HG03575 (cell line): ENCODE measurements around the gene HDLBP.

ENCODE experiments used
- ATAC-seq: cut with Tn5 transposase; IDR thresholded peaks from one replicate; pipeline ENCODE4 v1.9.1; 2021; ENCODE audit not compliant: unreplicated experiment, insufficient number of reproducible peaks, low FRiP score; ENCODE audit errors: extremely low read depth

HDLBP gene

GRCh38 chr2:241315093-241315878 lies at the start of gene HDLBP:
Gene HDLBP, minus strand, starts transcription at chr2:241315672. Its CDS starts 48,803 bp downstream, at chr2:241266869.
- peak; percentile 33 for ATAC-seq

GRCh38 chr2:241364781-241365180 lies 49.3 kb upstream of the HDLBP start:
- no peak for ATAC-seq

DNA sequence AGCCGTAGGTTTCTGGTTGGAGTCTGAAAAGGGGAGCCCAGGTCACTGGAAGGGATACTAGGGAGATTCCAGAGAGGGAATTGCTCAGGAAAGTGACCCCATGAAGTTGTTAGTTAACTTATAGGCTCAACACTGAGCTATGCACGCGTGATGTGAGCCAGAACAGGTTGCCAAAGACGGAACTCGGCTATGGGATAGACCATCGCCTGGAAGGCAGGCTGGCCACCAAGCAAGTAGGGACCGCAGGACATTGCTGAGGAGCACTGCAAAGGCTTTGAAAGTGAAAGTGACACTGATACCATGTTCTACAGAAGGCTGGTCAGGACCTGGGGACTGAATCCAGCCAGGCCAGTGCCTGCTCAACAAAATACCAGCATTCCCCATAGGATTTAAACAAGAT lies 48.0 kb upstream of the HDLBP start:
- no peak for ATAC-seq

GRCh38 chr2:241359481-241360045 lies 44.1 kb upstream of the HDLBP start:
- no peak for ATAC-seq

- no peak for ATAC-seq
Measured at GRCh38 chr2:241358470-241358869, 43.0 kb upstream of the HDLBP start.

GRCh38 chr2:241357531-241357930 lies 42.1 kb upstream of the HDLBP start:
- ATAC-seq = no peak

GRCh38 chr2:241356871-241357260 lies 41.4 kb upstream of the HDLBP start:
- ATAC-seq = no peak

DNA sequence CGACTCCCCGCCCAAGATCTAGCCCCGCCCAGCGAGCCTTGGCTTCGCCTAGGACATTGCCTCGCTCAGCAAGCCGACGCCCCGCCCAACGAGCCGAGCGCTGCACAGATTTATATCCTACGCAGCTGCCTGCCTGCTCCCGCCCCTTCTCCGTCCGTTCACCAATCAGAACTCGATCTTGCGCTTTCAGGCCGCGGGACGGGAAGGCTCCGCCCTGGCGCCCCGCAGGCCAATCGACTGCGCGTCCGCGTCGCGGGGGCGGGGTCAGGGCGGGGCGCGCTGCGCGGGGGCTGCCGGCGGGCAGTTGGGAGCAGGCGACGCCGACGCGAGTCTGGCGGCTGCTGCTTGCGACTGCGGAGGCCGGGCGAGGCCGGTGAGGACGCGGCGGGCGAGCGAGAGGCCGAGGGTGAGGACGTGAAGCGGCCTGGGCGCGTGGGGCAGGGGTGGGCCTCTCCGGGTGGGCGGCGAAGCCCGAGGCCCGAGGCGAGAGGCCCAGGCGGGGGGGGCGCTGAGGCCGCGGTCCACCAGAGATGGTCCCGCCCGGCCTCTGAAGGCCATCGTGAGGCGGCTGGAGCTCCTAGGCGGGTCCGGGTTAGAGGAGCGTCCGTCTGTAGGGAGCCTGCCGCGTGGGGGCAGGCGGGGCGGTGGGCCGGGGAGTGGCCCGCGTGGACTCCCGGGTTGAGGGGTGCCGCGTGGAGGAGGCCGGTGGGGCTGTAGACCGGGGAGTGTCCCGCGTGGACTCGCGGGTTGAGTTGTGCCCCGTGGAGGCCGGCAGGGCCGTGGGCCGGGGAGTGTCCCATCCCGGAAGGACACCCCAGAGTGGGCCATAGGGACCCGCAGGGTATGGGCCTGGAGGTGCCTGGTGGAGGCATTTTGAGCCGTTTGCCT lies 40.8 kb upstream of the HDLBP start, which contains the start of gene FARP2:
Gene FARP2 (plus strand): TSS at position 303 of the 888 bp plus-strand sequence. CDS start 16,823 bp downstream, outside the sequence.
- ATAC-seq = peak; percentile 70

- no peak for ATAC-seq
Measured at GRCh38 chr2:241354668-241355658, 39.5 kb upstream of the HDLBP start.

GRCh38 chr2:241352227-241352626 lies 36.8 kb upstream of the HDLBP start:
- ATAC-seq = no peak

DNA sequence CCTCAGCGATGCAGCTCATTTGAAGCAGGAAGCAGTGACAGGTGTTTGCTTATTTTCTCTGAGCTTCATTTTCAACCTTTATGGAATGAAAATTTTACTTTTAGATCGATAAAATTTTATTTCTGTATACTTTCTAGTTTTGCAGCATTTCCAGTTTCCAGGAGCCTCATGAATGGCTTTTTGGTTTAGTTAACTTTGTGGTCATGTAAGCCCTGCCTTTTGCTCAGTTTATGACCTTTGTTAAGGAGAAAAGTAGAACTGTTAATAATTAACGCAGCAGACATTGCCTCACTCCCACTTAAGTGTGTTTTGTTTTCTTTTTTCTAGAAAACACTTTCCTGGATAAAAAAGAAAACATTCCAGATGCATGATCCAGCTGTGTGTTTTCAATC lies 36.2 kb upstream of the HDLBP start:
- no peak for ATAC-seq

GRCh38 chr2:241350878-241351639 lies 35.6 kb upstream of the HDLBP start:
- ATAC-seq = no peak

- no peak for ATAC-seq
Measured at GRCh38 chr2:241350530-241350877, 35.0 kb upstream of the HDLBP start.

DNA sequence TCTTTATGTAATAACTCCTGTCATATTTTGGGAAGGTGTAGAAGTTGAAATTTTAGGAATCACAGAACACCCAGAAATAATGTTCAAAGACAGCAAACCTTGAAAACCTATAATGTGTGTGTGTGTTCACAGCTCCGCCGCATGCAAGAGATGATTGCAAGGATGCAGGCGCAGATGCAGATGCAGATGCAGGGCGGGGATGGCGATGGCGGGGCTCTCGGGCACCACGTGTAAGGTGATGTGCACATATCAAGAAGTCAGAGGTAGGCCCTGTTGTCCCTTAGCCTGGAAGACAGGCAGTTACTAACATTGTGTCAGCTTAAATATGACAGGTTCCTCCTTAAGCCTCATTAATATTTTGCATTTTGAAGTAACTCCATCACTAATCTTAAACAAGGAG lies 34.5 kb upstream of the HDLBP start:
- no peak for ATAC-seq

- no peak for ATAC-seq
Measured at GRCh38 chr2:241344925-241345651, 29.6 kb upstream of the HDLBP start.

DNA sequence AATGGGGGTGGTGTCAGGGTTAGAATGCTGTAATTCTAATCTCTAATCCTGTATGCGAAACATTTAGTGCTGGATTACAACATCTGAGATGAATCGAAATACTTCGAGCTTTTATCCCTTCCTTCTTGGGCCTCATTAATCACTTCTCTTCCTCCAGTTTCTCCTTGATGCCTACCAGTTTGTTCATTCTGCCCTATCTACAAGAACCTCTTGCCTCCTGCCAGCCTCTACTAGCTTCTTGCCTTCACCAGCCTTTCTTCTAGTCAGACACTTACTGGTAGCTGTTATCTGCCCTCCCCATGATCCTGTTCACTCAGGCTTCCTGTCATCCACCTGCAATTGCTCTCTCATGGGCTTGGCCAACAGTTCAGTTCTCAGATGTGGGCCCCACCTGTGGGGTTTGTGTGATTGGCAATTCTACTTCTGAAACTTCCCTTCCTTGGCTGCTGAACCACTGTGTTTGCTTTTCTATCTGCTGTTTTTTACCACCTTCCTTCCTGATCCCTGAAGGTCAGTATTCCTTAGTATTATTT lies 25.2 kb upstream of the HDLBP start:
- no peak for ATAC-seq
